WTC11 (cell line): ENCODE data around the gene TMEM117.

Experiments
- CBFB ChIP-seq: sonication (generic); formaldehyde crosslinking; IDR thresholded peaks from 2 replicates; pipeline ENCODE4 v1.8.1; 2022; ENCODE audit warnings: mild to moderate bottlenecking, low read depth, missing genetic modification reagents
- CREM ChIP-seq: sonication (generic); formaldehyde crosslinking; IDR thresholded peaks from 2 replicates; pipeline ENCODE4 v1.8.1; 2022; ENCODE audit warnings: mild to moderate bottlenecking, missing genetic modification reagents, moderate library complexity
- FOXP1 ChIP-seq: sonication (generic); formaldehyde crosslinking; IDR thresholded peaks from 2 replicates; pipeline ENCODE4 v1.8.0; 2022; ENCODE audit warnings: missing genetic modification reagents, mild to moderate bottlenecking, moderate library complexity, borderline replicate concordance
- NR3C1 ChIP-seq: sonication (generic); formaldehyde crosslinking; conservative IDR thresholded peaks from 2 replicates; pipeline ENCODE4 v1.8.1; 2023; ENCODE audit warnings: low read depth, mild to moderate bottlenecking, missing genetic modification reagents
- TEAD4 ChIP-seq: sonication (generic); formaldehyde crosslinking; IDR thresholded peaks from 2 replicates; pipeline ENCODE4 v1.8.0; 2022; ENCODE audit warnings: mild to moderate bottlenecking, missing genetic modification reagents
- TP53 ChIP-seq: sonication (generic); formaldehyde crosslinking; IDR thresholded peaks from 2 replicates; pipeline ENCODE4 v1.8.1; 2023; ENCODE audit warnings: mild to moderate bottlenecking, missing genetic modification reagents
- ZNF416 ChIP-seq: fragments of 250-450 bp; sonication (Bioruptor Pico); IDR thresholded peaks from 2 replicates; pipeline ENCODE4 v1.9.0; 2021; ENCODE audit warnings: mild to moderate bottlenecking, inconsistent platforms
- TF ChIP-seq, protein P1 (sequence below): fragments of 200-600 bp; IDR thresholded peaks from 2 replicates; pipeline ENCODE4 v1.8.0; 2022; ENCODE audit warnings: antibody characterized with exemption
- TF ChIP-seq, protein P2 (sequence below): sonication (generic); formaldehyde crosslinking; IDR thresholded peaks from 2 replicates; pipeline ENCODE4 v1.8.1; 2023; ENCODE audit warnings: mild to moderate bottlenecking, missing genetic modification reagents, moderate library complexity
- TF ChIP-seq, protein P3 (sequence below): sonication (generic); formaldehyde crosslinking; IDR thresholded peaks from 2 replicates; pipeline ENCODE4 v1.8.0; 2022; ENCODE audit warnings: mild to moderate bottlenecking, missing genetic modification reagents
- TF ChIP-seq, protein P4 (sequence below): fragments of 250-450 bp; sonication (Bioruptor Pico); IDR thresholded peaks from 2 replicates; pipeline ENCODE4 v1.8.0; 2021; ENCODE audit warnings: mild to moderate bottlenecking

DNA sequence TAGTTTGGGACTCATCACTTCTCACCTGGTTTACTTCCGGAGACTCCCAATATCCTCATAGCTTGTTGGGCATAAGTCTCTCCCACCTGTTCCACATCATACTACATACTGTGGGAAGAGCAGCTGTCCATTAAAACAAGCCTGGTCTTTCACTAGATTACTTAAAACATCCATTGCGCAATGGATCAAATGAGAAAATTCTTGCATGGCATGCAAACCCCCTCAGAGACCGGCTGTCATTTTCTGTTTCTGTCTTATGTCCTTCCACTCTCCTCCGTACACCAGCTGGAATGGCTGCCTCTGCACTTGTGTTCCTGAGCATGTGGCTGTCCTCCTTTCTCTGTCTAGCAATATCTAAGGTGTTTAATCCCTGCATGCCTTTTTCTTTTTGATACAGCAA lies 265.6 kb downstream of the TMEM117 start:
- TF ChIP-seq, protein P1, sequence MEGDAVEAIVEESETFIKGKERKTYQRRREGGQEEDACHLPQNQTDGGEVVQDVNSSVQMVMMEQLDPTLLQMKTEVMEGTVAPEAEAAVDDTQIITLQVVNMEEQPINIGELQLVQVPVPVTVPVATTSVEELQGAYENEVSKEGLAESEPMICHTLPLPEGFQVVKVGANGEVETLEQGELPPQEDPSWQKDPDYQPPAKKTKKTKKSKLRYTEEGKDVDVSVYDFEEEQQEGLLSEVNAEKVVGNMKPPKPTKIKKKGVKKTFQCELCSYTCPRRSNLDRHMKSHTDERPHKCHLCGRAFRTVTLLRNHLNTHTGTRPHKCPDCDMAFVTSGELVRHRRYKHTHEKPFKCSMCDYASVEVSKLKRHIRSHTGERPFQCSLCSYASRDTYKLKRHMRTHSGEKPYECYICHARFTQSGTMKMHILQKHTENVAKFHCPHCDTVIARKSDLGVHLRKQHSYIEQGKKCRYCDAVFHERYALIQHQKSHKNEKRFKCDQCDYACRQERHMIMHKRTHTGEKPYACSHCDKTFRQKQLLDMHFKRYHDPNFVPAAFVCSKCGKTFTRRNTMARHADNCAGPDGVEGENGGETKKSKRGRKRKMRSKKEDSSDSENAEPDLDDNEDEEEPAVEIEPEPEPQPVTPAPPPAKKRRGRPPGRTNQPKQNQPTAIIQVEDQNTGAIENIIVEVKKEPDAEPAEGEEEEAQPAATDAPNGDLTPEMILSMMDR: no peak
- no peak for TF ChIP-seq CREM
- no peak for TF ChIP-seq TEAD4 (CRISPR knock-in tag)
- no peak for TF ChIP-seq ZNF416 (CRISPR knock-in tag)
- TF ChIP-seq, protein P2, sequence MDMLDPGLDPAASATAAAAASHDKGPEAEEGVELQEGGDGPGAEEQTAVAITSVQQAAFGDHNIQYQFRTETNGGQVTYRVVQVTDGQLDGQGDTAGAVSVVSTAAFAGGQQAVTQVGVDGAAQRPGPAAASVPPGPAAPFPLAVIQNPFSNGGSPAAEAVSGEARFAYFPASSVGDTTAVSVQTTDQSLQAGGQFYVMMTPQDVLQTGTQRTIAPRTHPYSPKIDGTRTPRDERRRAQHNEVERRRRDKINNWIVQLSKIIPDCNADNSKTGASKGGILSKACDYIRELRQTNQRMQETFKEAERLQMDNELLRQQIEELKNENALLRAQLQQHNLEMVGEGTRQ (CRISPR knock-in tag): no peak
- TF ChIP-seq TP53: no peak
- no peak for TF ChIP-seq CBFB (CRISPR knock-in tag)
- no peak for TF ChIP-seq FOXP1
- TF ChIP-seq NR3C1 (CRISPR knock-in tag): no peak
- TF ChIP-seq, protein P3, sequence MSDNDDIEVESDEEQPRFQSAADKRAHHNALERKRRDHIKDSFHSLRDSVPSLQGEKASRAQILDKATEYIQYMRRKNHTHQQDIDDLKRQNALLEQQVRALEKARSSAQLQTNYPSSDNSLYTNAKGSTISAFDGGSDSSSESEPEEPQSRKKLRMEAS (CRISPR knock-in tag): no peak
- TF ChIP-seq, protein P4, sequence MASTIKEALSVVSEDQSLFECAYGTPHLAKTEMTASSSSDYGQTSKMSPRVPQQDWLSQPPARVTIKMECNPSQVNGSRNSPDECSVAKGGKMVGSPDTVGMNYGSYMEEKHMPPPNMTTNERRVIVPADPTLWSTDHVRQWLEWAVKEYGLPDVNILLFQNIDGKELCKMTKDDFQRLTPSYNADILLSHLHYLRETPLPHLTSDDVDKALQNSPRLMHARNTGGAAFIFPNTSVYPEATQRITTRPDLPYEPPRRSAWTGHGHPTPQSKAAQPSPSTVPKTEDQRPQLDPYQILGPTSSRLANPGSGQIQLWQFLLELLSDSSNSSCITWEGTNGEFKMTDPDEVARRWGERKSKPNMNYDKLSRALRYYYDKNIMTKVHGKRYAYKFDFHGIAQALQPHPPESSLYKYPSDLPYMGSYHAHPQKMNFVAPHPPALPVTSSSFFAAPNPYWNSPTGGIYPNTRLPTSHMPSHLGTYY (CRISPR knock-in tag): no peak
